Stimulated activated CD4-positive, alpha-beta T cell treated with anti-CD3 and anti-CD28 coated beads, Interleukin-2, amount 100 ng/mL, for 24 hours (primary cell): Measurements from ENCODE around the gene USP38.
"Not testable (repeated sequence)": the region's sequence is repeated elsewhere in the genome, so short reads cannot be mapped to it uniquely, and the experiment has no call there.

ENCODE experiments used
- DNase-seq, 2 donors: peaks; one replicate each; pipeline ENCODE4 v3.0.0-alpha.2; 2020

The USP38 gene

GRCh38 chr4:143184503-143185252 is at the start of gene USP38:
Gene USP38 (plus strand): TSS chr4:143184917. CDS start chr4:143185451, 534 bp downstream.
- peak; percentile 87 to 91 for DNase-seq

- DNase-seq = no peak
These were observed 49.4 kb upstream of the USP38 start for GRCh38 chr4:143135358-143135757.

GRCh38 chr4:143140696-143141095 is 44.0 kb upstream of the USP38 start:
- DNase-seq = no peak

- DNase-seq = no peak
These were observed 36.2 kb upstream of the USP38 start for GRCh38 chr4:143148521-143148920.

- DNase-seq = no peak
These were observed 27.9 kb upstream of the USP38 start for GRCh38 chr4:143156853-143157252.

- no peak for DNase-seq
These were observed 21.1 kb upstream of the USP38 start for GRCh38 chr4:143163614-143164013.

- not testable (repeated sequence) for DNase-seq
These were observed 18.0 kb upstream of the USP38 start for GRCh38 chr4:143166722-143167121.

- no peak for DNase-seq
These were observed 5.8 kb upstream of the USP38 start for GRCh38 chr4:143178923-143179322.

- DNase-seq = no peak
These were observed 1.1 kb upstream of the USP38 start for GRCh38 chr4:143183513-143184216.

- no peak for DNase-seq
These were observed 557 bp upstream of the USP38 start for GRCh38 chr4:143184217-143184502.

- DNase-seq = peak in 1 of 2 donors; percentile 35
These were observed 763 bp downstream of the USP38 start for GRCh38 chr4:143185253-143186107.

GRCh38 chr4:143186212-143186611 is 1.5 kb downstream of the USP38 start:
- no peak for DNase-seq

- no peak for DNase-seq
These were observed 1.9 kb downstream of the USP38 start for GRCh38 chr4:143186649-143187048.

GRCh38 chr4:143188136-143189088 is 3.7 kb downstream of the USP38 start:
- DNase-seq = no peak

GRCh38 chr4:143189528-143189927 is 4.8 kb downstream of the USP38 start:
- no peak for DNase-seq

- no peak for DNase-seq
These were observed 10.9 kb downstream of the USP38 start for GRCh38 chr4:143195581-143195980.

- no peak for DNase-seq
These were observed 11.6 kb downstream of the USP38 start for GRCh38 chr4:143196323-143196722.

GRCh38 chr4:143199503-143199902 is 14.8 kb downstream of the USP38 start:
- no peak for DNase-seq

- no peak for DNase-seq
These were observed 18.1 kb downstream of the USP38 start for GRCh38 chr4:143202824-143203223.

- no peak for DNase-seq
These were observed 18.9 kb downstream of the USP38 start for GRCh38 chr4:143203577-143203976.

GRCh38 chr4:143207555-143207954 is 22.8 kb downstream of the USP38 start:
- DNase-seq = no peak

GRCh38 chr4:143212566-143212965 is 27.8 kb downstream of the USP38 start:
- DNase-seq = no peak
